GM12865 (cell line): ENCODE data around the gene NR5A1.

Experiments used
- DNase-seq: peaks from one replicate; pipeline ENCODE4 v3.0.0; 2010; ENCODE audit warnings: low read depth
- H3K4me3 ChIP-seq: 2 replicates; pipeline ENCODE4 v1.5.1; 2011; ENCODE audit warnings: mild to moderate bottlenecking, low read depth, low read length, control low read depth
- TF ChIP-seq, protein P1 (sequence below): IDR thresholded peaks from 2 replicates; pipeline ENCODE4 v1.5.1; 2011; ENCODE audit warnings: low read length, control low read depth, low read depth, inconsistent platforms; ENCODE audit not compliant: insufficient read depth; ENCODE audit errors: missing control alignments

NR5A1 gene

GRCh38 chr9:124511891-124512805 lies 4.9 kb upstream of the NR5A1 start:
- TF ChIP-seq, protein P1, sequence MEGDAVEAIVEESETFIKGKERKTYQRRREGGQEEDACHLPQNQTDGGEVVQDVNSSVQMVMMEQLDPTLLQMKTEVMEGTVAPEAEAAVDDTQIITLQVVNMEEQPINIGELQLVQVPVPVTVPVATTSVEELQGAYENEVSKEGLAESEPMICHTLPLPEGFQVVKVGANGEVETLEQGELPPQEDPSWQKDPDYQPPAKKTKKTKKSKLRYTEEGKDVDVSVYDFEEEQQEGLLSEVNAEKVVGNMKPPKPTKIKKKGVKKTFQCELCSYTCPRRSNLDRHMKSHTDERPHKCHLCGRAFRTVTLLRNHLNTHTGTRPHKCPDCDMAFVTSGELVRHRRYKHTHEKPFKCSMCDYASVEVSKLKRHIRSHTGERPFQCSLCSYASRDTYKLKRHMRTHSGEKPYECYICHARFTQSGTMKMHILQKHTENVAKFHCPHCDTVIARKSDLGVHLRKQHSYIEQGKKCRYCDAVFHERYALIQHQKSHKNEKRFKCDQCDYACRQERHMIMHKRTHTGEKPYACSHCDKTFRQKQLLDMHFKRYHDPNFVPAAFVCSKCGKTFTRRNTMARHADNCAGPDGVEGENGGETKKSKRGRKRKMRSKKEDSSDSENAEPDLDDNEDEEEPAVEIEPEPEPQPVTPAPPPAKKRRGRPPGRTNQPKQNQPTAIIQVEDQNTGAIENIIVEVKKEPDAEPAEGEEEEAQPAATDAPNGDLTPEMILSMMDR, result no peak
- no peak overlapping the region for H3K4me3 ChIP-seq
- no peak for DNase-seq

DNA sequence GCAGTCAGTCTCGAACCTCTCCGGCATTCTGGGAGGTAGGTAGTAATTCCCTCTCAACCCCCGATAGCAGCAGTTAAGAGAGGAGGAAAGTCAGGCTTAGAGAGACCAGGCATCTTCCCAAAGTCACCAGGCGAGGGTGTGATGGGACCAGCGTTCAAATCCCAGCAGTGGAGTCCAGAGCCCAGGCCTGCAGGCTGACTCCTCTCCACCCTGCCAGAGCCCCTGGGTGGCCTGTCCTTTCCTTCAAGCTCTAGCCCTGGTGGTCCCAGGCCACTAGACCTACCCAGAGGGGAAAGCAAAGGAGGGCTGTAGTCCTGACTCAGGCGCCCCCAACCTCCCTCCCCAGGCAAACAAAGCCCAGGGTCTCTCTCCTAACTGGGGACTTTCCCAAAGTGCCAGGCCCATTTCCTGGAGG lies 4.2 kb upstream of the NR5A1 start:
- TF ChIP-seq, protein P1, result no peak
- no peak for DNase-seq
- H3K4me3 ChIP-seq, result no peak overlapping the region

DNA sequence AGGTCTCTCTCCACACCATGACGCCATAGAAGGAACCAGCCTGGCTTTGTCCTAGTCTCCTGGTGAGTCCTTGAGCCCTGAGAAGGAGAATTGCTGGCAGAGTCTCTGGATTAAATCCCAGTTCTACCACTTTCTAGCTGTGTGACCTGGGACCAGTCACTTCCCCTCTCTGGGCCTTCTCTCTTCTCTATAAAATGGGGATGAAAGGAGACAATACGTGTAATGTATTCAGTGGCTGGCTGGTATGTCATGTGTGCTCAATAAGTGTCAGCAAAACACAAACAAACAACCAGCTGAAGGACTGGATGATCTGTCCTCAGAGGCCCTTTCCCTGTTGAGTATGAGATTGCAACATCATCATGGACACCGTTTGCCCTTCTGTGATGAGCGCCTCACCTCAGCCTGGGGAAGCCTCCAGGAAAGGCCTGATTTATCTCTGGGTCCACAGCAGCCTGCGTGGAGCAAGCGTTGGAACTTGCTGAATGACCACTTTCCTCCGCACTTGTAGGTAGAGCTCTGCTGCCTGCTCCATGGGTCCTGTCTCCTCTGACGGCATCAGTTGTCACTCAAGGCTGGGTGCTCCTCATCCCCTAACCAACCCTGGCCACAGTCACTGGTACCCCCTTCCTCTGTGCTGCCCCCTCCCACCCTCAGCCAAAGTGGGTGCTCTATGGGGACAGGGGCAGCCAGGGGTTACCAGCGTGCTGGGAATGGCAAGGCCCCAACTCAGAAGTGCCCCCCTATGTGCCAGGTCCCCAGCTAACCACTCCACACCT lies 3.6 kb upstream of the NR5A1 start:
- DNase-seq, result no peak
- no peak overlapping the region for H3K4me3 ChIP-seq
- TF ChIP-seq, protein P1, result no peak

DNA sequence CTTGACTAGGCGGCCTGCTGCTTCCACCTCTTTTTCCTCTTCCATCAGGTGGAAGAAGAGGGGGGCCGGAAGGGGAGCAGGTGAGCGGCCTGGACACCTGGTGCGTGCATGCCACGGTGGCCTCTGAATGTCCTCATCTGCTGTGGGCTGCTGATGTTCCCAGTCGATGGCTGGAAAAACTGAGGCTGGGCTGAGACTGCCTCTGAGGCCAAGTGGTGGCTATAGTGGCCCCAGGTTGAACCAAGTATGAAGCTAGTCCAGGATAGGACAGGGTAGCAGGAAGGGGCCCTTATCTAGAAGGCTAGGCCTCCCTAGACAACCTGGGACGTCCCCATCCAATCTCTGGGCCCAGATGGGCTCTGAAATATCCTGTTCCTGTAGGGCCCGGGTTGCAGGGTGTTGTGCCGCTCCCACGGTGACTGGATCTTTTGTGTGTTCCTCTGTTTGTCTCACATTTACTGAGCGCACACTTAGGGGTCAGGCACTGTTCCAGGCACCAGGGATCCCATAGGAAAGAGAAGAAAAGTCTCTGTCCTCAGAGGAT lies 753 bp upstream of the NR5A1 start:
- no peak overlapping the region for H3K4me3 ChIP-seq
- DNase-seq, result no peak
- TF ChIP-seq, protein P1, result no peak

- TF ChIP-seq, protein P1, result no peak
- no peak overlapping the region for H3K4me3 ChIP-seq
- DNase-seq, result no peak
Observed at GRCh38 chr9:124506433-124506832, 766 bp downstream of the NR5A1 start.

DNA sequence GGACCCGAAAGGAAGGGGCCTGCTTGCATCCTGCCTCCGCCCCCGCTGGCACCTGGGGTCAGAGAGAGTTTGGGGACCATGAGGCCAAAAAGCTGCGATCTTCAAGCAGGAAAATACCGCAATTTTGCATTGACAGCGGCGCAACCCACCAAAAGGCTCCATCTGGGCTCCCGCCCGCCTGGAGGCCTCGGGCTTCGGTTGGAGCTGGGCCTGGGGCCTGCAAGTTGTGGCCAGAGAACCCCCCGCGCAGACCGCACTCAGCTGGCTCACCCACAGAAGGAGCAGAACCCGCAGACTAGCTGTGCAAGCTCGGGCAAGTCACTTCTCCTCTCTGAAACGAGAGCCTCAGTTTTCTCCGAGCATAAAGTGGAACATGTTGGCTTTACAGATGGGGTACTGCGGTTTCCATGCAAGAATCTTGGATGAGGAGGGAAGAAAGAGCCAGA lies 1.3 kb downstream of the NR5A1 start:
- no peak for DNase-seq
- TF ChIP-seq, protein P1, result no peak
- no peak overlapping the region for H3K4me3 ChIP-seq
